HG03378 (cell line): Measurements from ENCODE around the gene TANGO2.

Experiments
- ATAC-seq: cut with Tn5 transposase; IDR thresholded peaks from one replicate; pipeline ENCODE4 v1.9.1; 2021; ENCODE audit warnings: mild to moderate bottlenecking, moderate library complexity; ENCODE audit not compliant: unreplicated experiment

TANGO2 gene

GRCh38 chr22:20024650-20025397 is 3.9 kb downstream of the TANGO2 start:
- ATAC-seq, result no peak

DNA sequence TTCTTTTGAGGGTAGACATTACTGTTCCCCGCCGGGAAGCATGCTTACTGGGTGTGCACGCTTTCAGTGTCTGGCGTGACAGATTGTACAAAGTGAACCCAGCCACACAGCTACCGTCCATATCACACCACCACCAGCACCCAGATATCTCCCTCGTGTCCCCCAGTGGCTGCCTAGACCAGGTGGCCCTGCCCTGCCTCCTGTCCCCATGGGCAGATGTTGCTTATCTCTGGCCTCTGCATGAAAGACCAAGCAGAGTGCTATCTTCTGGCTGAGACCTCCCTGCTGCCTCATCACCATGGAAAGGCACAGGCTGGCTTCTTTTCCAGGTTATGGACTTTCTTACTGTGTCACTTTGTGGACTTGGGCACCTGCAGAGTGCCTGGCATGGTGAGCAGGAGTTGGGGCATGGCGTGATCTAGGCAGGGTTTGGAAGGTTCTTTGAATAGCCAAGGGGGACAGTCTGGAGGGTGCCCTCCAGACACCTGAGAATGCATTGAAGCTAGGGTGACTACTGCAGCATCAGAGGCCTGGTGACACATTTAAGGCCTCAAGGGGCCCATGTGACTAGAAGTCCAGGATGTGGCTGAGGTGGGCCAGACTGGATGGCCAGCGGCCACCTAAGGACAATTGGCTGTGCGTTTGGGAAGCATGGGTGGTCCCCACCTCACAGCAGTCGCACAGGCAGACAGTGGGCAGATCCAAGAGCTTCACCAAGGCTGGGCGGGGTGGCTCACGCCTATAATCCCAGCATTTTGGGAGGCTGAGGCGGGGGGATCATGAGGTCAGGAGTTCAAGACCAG is 4.7 kb downstream of the TANGO2 start:
- no peak for ATAC-seq

GRCh38 chr22:20026204-20026908 is 5.4 kb downstream of the TANGO2 start:
- no peak for ATAC-seq

- ATAC-seq, result no peak
These were observed 6.2 kb downstream of the TANGO2 start for GRCh38 chr22:20026996-20027601.

DNA sequence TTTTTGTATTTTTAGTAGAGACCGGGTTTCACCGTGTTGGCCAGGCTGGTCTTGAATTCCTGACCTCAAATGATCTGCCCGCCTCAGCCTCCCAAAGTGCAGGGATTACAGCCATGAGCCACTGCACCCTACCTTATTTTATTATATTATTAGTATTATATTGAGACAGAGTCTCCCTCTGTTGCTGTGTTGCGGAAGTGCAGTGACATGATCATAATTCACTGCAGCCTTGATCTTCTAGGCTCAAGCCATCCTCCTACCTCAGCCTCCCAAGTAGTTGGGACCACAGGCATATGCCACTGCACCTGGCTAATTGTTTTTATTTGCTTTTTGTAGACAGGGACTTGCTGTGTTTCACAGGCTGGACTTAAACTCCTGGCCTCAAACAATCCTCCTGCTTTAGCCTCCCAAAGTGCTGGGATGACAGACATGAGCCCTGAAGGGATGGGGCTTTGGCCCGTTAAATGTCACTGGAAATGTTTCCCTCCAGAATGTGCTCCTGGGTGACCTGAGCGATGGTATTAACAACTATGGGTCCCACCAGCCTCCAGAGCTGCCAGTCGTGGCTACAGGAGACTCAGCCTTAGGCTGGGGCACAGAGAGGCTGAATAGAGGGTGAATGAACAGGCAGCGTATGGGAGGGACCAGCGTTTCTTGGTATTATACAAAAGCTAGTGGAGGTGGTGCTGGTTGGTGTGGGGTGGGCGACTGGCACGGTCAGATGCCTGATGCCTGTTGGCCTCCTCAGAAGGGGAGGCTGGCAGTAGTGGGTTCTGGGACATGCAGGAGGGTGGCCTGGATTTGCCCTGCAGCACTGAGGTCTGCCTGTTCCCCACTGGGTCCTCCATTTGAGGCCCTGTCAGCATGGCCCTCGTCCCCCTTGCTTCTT is 7.3 kb downstream of the TANGO2 start:
- ATAC-seq, result no peak

- no peak for ATAC-seq
These were observed 8.1 kb downstream of the TANGO2 start for GRCh38 chr22:20028855-20029549.

DNA sequence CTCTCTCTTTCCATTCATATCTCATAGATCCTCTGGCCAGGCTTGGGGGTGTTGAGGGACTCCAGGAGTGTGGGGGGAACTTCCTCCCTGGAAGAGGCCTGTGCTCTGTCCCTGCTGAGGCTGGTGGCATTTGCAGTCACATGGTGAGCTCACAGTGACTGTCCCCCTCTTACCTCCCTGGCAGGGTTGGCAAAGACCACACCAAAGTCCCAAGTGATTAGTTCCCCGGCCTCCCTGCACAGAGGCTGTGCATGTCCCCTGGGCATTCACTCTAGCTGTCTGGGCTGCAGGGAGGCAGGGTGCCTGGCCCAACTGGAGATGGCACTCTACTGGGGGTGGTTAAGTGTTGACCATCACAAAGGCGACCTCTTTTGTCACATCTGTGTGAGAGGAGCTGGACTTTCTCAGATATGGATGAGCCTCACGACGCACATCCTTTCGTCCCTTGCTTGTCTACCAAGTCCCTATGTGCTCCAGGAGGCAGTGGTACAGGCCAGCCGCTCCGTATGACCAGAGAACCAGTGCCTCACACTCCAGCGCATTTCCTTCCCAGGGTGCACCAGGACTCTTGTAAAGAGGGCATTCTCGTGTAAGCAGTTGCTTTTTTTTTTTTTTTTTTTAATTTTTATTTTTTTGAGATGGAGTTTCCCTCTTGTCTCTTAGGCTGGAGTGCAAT is 8.8 kb downstream of the TANGO2 start:
- no peak for ATAC-seq

- ATAC-seq, result no peak
These were observed 11.0 kb downstream of the TANGO2 start for GRCh38 chr22:20031732-20032406.

DNA sequence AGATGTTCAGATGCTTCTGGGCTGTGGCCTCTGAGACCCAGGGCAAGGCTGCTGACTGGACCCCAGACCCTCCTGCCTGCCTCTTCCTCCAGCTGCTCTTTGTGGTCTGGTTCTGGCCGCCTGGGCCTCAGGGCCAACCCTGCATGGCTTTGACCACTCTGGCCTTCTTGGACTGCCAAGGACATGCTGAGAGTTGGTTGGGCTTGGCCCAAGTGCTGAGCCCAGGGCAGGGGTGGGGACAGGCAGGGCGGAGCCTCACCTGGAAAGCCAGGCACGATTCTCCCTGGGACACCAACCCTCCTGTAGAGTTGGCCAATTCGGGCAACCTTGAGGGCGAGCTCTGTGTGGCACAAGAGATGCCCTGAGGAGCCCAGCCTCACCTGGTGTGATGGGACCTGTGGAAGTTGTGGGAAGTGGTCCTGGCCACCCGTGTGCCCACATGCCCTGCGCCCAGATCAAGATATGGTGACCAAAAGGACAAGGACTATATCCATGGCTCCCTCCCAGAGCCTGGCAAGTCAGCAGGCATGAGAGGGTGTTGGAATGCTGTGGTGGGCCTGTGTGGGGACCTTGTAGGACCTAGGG is 11.6 kb downstream of the TANGO2 start:
- ATAC-seq, result no peak

GRCh38 chr22:20033045-20033706 is 12.3 kb downstream of the TANGO2 start:
- no peak for ATAC-seq

- ATAC-seq, result no peak
These were observed 13.2 kb downstream of the TANGO2 start for GRCh38 chr22:20034143-20034542.

DNA sequence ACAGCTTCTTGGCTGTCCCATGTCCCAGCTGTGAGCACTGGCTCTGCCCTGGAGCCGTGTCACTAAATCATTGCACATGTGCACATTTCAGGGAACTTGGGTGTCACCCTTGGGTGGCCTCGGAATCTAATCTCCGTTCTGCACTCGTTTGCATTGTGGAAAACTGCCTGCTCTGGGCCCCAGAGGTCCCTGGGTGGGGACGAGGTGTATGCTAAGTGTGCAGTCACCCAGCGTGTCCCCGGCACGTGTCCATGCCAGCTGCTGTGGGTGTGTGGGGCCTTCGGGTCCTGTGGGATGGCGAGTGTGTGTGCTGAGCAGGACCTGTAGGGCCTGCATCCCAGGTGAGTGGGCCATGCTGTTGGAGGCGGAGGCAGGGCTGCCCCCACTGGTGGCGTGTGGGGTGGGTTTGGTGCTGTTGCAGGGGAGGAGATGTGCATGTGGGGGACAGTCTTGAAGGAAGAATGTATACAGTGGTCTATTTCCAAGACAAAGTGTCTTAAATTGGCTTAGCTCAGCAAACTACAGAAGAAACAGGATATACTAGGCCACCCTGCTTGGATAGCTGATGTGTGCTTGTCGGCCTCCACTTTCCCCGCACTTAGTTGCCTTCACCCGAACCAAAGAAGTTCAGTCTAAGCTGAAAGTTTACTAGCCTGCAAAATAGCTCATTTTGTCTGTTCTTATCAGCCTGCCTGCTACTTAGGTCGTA is 14.6 kb downstream of the TANGO2 start:
- no peak for ATAC-seq

- no peak for ATAC-seq
These were observed 15.2 kb downstream of the TANGO2 start for GRCh38 chr22:20036084-20036482.

- no peak for ATAC-seq
These were observed 15.9 kb downstream of the TANGO2 start for GRCh38 chr22:20036535-20037392.

DNA sequence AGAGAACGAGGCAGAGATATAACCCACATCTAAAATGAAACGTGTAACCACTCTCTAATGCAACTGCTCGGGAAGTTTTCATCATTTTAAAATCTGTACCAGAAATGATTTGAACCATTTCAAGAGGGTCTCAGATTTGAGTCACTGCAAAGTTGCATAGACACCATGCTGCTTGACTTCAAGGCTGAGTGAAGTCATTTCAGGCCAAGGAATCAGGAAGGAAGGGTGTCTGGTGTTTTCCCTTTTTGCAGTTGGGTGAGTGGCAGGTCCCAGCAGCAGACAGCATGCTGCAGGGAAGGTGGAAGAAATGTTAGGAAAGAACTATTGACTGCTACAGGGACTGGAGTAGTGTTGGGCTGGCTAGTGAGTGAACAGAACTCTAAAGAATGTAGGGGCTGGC is 16.5 kb downstream of the TANGO2 start:
- no peak for ATAC-seq

- no peak for ATAC-seq
These were observed 17.7 kb downstream of the TANGO2 start for GRCh38 chr22:20038574-20038973.
